LNCaP clone FGC (cell line): ENCODE results near the gene ZNF521.

Source experiments
- DNase-seq: peaks from one replicate; pipeline ENCODE4 v3.0.0-alpha.2; 2011; ENCODE audit warnings: low read depth
- H3K4me3 ChIP-seq: 2 replicates; pipeline ENCODE4 v1.5.1; 2011; ENCODE audit warnings: mild to moderate bottlenecking, low read depth, low read length, control low read depth
- CTCF ChIP-seq: IDR thresholded peaks from 2 replicates; pipeline ENCODE4 v1.5.1; 2012; ENCODE audit warnings: mild to moderate bottlenecking; ENCODE audit not compliant: control insufficient read depth, insufficient read depth; ENCODE audit errors: extremely low read depth

The ZNF521 gene

GRCh38 chr18:25080211-25080610 is 271.8 kb downstream of the ZNF521 start:
- no peak overlapping the region for H3K4me3 ChIP-seq
- DNase-seq: no peak
- TF ChIP-seq CTCF: no peak

GRCh38 chr18:25077944-25078723 is 273.8 kb downstream of the ZNF521 start:
- no peak for TF ChIP-seq CTCF
- no peak overlapping the region for H3K4me3 ChIP-seq
- no peak for DNase-seq

- no peak for DNase-seq
- TF ChIP-seq CTCF: no peak
- no peak overlapping the region for H3K4me3 ChIP-seq
Observed at GRCh38 chr18:25077038-25077943, 274.7 kb downstream of the ZNF521 start.

- no peak for DNase-seq
- TF ChIP-seq CTCF: no peak
- no peak overlapping the region for H3K4me3 ChIP-seq
Observed at GRCh38 chr18:25075783-25076182, 276.2 kb downstream of the ZNF521 start.

- H3K4me3 ChIP-seq: no peak overlapping the region
- no peak for TF ChIP-seq CTCF
- no peak for DNase-seq
Observed at GRCh38 chr18:25075331-25075730, 276.6 kb downstream of the ZNF521 start.

GRCh38 chr18:25074925-25075324 is 277.0 kb downstream of the ZNF521 start:
- DNase-seq: no peak
- H3K4me3 ChIP-seq: no peak overlapping the region
- TF ChIP-seq CTCF: no peak

- TF ChIP-seq CTCF: no peak
- no peak for DNase-seq
- no peak overlapping the region for H3K4me3 ChIP-seq
Observed at GRCh38 chr18:25072205-25072604, 279.8 kb downstream of the ZNF521 start.
